PFSK-1 (cell line): Measurements from ENCODE around the gene KLF9.

Experiments used
- FOXP2 ChIP-seq: optimal IDR thresholded peaks from 2 replicates; pipeline ENCODE3; 2011; ENCODE audit warnings: borderline replicate concordance, control low read depth, inconsistent platforms; ENCODE audit not compliant: insufficient read depth; ENCODE audit errors: extremely low read length, extremely low read depth
- POLR2AphosphoS5 ChIP-seq: IDR thresholded peaks from 2 replicates; pipeline ENCODE4 v1.6.1; 2012; ENCODE audit warnings: low read depth, mild to moderate bottlenecking, control low read depth, low read length, moderate library complexity
- REST ChIP-seq, 2 experiments: IDR thresholded peaks; 2 replicates each; pipeline versions ENCODE4 v1.6.1 to v1.8.0; 2011 to 2012; ENCODE audit warnings: low read depth in 2 of 2, low read length in 2 of 2, control low read depth in 1 of 2, inconsistent platforms in 1 of 2, mild to moderate bottlenecking in 1 of 2, moderate library complexity in 1 of 2; ENCODE audit not compliant: insufficient read depth in 1 of 2
- SIN3A ChIP-seq: IDR thresholded peaks from 2 replicates; pipeline ENCODE4 v1.6.1; 2012; ENCODE audit warnings: mild to moderate bottlenecking, low read length, moderate library complexity, borderline replicate concordance; ENCODE audit not compliant: insufficient read depth
- TAF1 ChIP-seq: IDR thresholded peaks from 2 replicates; pipeline ENCODE4 v1.6.1; 2012; ENCODE audit warnings: low read length, control low read depth, borderline replicate concordance; ENCODE audit not compliant: insufficient read depth

GRCh38 chr9:70450738-70451137, 36.3 kb upstream of the KLF9 start:
- TF ChIP-seq FOXP2 (no peak), POLR2AphosphoS5 (no peak), REST (IDR thresholded peaks at IDR 0.05; ENCODE audit: insufficient read depth in 1 of 2, low read depth in 2 of 2, low read length in 2 of 2) (no peak), SIN3A (no peak), TAF1 (no peak)
